Stimulated activated CD8-positive, alpha-beta memory T cell treated with anti-CD3 and anti-CD28 coated beads, Interleukin-7, amount 100 ng/mL, for 4 hours (primary cell): ENCODE measurements around the gene ANKRD36C.
"Not testable (repeated sequence)": the region's sequence is repeated elsewhere in the genome, so short reads cannot be mapped to it uniquely, and the experiment has no call there.

Source experiments
- DNase-seq, 2 donors: peaks; one replicate each; pipeline ENCODE4 v3.0.0-alpha.2; 2020; ENCODE audit warnings: low read depth in 2 of 2

The ANKRD36C gene

GRCh38 chr2:95799147-95799889 lies 192.3 kb downstream of the ANKRD36C start:
- DNase-seq, result not testable (repeated sequence)

DNA sequence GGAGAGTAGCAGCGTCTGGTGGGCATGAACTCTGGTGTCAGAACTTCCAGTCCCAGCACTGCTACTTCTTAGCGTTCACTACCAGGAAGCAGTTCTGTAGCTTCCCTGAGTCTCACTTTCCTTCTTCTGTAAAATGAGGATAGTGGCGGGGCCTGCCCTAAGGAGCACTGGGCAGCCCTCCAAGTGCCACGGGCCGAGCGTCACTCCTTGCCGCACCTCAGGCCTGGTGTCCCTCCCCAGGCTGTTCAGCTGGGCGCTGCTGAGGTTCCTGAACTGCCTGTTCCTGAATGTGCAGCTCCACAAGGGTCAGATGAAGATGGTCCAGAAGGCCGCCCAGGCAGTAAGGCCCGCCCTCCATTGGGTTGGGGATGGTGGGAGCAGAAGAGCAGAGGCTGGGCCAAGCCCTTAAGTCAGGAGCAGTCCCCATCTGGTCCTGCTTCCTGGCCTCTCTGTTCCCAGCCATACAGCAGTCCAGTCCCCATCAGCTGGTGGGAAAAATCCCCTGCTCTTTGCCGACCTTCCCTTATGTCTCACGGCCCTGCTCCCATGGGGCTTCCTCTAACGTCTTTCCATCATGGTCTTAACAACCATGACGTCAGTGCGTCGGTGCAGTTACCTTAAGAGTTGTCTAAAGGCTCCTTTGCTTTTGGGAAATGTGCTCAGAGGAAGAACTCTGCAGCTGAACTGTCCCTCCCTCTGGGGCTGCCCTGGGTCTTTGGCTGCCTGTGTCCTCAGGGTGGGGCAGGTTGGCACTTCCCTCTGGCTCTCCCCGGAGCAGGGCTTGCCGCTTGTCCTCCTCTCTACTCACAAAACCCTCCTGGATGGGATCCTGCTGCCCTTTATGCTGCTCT lies 195.2 kb downstream of the ANKRD36C start:
- not testable (repeated sequence) for DNase-seq

- DNase-seq, result not testable (repeated sequence)
These were observed 197.7 kb downstream of the ANKRD36C start for GRCh38 chr2:95793970-95794369.

DNA sequence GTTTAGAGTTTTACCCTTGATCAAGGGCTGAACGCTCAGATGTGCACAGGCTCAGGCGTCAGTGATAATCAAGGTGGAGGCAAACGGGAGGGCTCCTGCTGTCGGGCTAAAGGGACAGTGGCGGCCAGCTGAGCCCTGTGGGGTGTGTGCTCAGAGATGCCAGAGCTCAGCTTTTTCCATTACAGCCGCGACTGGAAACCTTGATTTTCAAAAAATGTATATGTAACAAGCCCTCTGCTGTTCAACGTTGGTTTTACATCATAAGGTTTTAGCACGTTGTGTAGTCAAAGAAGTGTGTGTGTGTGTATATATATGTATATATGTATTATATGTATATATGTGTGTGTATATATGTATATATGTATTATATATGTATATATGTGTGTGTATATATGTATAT lies 201.4 kb downstream of the ANKRD36C start:
- DNase-seq, result not testable (repeated sequence)

- not testable (repeated sequence) for DNase-seq
These were observed 202.2 kb downstream of the ANKRD36C start for GRCh38 chr2:95789385-95789784.

GRCh38 chr2:95788642-95789041 lies 203.0 kb downstream of the ANKRD36C start:
- DNase-seq, result not testable (repeated sequence)
